Measurements from ENCODE around the gene SFTA2. TPM values are rescaled to one million over a fixed set of nuclear protein-coding genes. Genes with fewer than 3 reads are reported as not detected.

The SFTA2 gene
- total and polyA plus RNA-seq, 2 donors (not counting 1 experiment from before 2014, with no cell fraction given) = not detected

DNA sequence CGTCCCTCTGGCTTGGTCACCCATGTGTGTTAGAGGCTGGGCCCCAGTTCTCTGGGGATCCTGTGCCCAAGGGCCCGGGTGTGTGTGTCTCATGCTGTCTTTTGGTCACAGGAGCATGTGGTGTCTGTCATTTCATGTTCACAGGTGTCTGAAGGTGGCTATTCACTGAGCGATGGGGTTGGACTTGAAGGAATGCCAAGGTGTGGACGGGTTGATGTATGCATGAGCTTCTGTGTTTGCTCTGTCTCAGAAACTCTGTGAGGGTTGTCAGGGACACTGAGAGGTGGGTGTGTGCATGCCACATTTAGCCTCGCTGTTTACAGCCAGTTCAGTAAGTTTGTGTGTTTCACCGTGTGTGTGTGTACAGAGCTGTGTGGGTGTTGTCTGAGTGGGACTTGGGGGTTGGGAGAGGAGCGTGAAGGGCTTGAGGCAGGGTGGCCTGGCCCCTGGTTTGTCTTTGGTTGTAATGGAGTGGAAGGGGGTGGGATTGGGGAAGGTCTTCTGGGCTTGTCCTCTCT, 46.4 kb downstream of the SFTA2 start:
- Histone ChIP-seq H3K4me2 (replicated peaks; ENCODE audit: low read depth, low read length, poor library complexity, severe bottlenecking) (peak overlapping the region; percentile 77), H3K4me3 (ENCODE audit: control extremely low read depth in 1 of 5, extremely low read depth in 1 of 5, insufficient read depth in 1 of 5, low read depth in 2 of 5, low read length in 4 of 5) (peak overlapping the region in 4 of 5 experiments; percentile 37 to 65 (median 60)), H4K20me1 (ENCODE audit: control insufficient read depth, insufficient read depth, low read length, poor library complexity, severe bottlenecking) (peaks cover 37% of the 10 kb centered on the region), H3K9me3 (ENCODE audit: control extremely low read depth in 1 of 3, control insufficient read depth in 2 of 3, insufficient read depth in 1 of 3, low read length in 2 of 3) (no peaks in the 10 kb centered on the region), H3K27me3 (replicated peaks in 1 of 4; ENCODE audit: control extremely low read depth in 1 of 4, control insufficient read depth in 3 of 4, insufficient read depth in 4 of 4, low read length in 3 of 4) (no peaks in the 10 kb centered on the region), H3K79me2 (ENCODE audit: control insufficient read depth, insufficient read depth, low read length) (peaks cover 56% of the 10 kb centered on the region), H3K9ac (ENCODE audit: low read length) (peak overlapping the region; percentile 61), H3K4me1 (ENCODE audit: control insufficient read depth in 2 of 2, insufficient read depth in 2 of 2, low read length in 2 of 2) (peaks cover 45 to 46% of the 10 kb centered on the region in 2 donors), H3K27ac (ENCODE audit: low read length in 2 of 2) (peak overlapping the region in 1 of 2 donors; percentile 81), H3K36me3 (replicated peaks in 1 of 2; ENCODE audit: control extremely low read depth in 1 of 2, control insufficient read depth in 1 of 2, extremely low read depth in 1 of 2, insufficient read depth in 2 of 2, low read length in 1 of 2) (peaks cover 0 to 17% of the 10 kb centered on the region in 2 experiments), H2AFZ (ENCODE audit: insufficient read depth, low read depth, low read length, poor library complexity, severe bottlenecking) (peak overlapping the region; percentile 78)
- DNase-seq = peak; percentile 38
- TF ChIP-seq, protein P1, sequence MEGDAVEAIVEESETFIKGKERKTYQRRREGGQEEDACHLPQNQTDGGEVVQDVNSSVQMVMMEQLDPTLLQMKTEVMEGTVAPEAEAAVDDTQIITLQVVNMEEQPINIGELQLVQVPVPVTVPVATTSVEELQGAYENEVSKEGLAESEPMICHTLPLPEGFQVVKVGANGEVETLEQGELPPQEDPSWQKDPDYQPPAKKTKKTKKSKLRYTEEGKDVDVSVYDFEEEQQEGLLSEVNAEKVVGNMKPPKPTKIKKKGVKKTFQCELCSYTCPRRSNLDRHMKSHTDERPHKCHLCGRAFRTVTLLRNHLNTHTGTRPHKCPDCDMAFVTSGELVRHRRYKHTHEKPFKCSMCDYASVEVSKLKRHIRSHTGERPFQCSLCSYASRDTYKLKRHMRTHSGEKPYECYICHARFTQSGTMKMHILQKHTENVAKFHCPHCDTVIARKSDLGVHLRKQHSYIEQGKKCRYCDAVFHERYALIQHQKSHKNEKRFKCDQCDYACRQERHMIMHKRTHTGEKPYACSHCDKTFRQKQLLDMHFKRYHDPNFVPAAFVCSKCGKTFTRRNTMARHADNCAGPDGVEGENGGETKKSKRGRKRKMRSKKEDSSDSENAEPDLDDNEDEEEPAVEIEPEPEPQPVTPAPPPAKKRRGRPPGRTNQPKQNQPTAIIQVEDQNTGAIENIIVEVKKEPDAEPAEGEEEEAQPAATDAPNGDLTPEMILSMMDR (IDR thresholded peaks at IDR 0.05) = no peak
- no peak for TF ChIP-seq EZH2 (IDR thresholded peaks at IDR 0.05; ENCODE audit: borderline replicate concordance, insufficient read depth, low read depth, low read length, poor library complexity, severe bottlenecking)
- ChIA-PET POLR2A (interaction anchor here (3.3 kb wide), 1 partner anchor 29 kb away, joined by 18 read pairs; the partner anchor contains the start of gene VARS2), CTCF (interaction anchor here (2.2 to 5.1 kb wide), 2 partner anchors 9 to 27 kb away, joined by 7 to 26 read pairs; partner anchors contain the start of gene VARS2)
- H3K27me3 Mint-ChIP-seq = no peaks in the 10 kb centered on the region
- 41% methylated on average over 7 of the region's 7 CpGs for WGBS (ENCODE audit: insufficient coverage)
- intact Hi-C loops (cut with micrococcal nuclease) = loop anchor here (2.0 kb wide), 1 partner anchor 27 kb away; no protein-coding TSS in a partner anchor
- ATAC-seq (ENCODE audit: low read depth) = no peak
- H3K27ac Mint-ChIP-seq = peak overlapping the region; percentile 86
- H3K9me3 Mint-ChIP-seq (ENCODE audit: insufficient read depth) = no peaks in the 10 kb centered on the region
- H3K4me3 Mint-ChIP-seq = peak overlapping the region; percentile 83
- H3K4me1 Mint-ChIP-seq = peaks cover 57% of the 10 kb centered on the region

All from B cell (primary cell).